DND-41 (cell line): ENCODE measurements around the gene SNCB.

Experiments
- EZH2 ChIP-seq: IDR thresholded peaks from 3 replicates; pipeline ENCODE4 v1.6.1; 2012; ENCODE audit warnings: borderline replicate concordance, low read depth, mild to moderate bottlenecking, moderate library complexity, low read length, inconsistent platforms; ENCODE audit not compliant: severe bottlenecking
- TF ChIP-seq, protein P1 (sequence below): IDR thresholded peaks from 2 replicates; pipeline ENCODE4 v1.5.1; 2012; ENCODE audit warnings: borderline replicate concordance, low read length, moderate library complexity, mild to moderate bottlenecking; ENCODE audit not compliant: poor library complexity, severe bottlenecking; ENCODE audit errors: extremely low read depth

DNA sequence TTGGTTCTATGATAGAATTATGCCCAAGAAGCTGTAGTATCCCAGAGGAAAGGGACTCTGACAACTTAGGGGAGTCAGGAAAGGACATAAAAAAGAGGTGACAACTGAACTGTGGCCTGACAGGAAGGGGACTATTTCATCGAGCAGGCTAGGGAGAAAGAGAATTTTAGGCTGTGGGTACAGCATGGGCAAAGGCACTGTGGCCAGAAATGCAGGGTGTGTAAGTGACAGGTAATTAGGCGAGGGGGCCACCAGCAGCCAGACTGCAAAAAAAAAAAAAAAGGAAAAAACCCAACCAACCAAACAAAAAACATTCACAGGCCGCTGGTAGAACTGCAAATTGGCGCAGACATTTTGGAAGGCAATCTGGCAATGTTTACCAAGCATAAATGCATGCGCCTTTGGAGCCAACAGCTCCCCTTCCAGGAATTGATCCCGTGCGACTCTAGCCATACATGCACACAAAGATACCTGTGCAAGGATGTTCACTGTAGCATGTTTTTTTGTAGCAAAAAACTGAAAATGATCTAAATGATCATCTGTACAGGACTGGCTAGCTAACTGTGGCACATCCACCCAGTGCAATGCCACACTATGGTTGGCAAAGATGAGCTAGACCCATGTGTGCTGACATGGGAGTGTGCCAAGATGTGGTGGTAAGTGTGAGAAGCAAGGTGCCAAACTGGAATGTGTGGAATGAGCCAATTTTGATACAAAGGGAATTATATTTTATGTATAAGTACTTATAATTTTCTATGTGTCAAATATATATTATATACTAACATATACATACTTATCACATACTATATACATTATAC is 1.3 kb upstream of the SNCB start:
- TF ChIP-seq, protein P1, sequence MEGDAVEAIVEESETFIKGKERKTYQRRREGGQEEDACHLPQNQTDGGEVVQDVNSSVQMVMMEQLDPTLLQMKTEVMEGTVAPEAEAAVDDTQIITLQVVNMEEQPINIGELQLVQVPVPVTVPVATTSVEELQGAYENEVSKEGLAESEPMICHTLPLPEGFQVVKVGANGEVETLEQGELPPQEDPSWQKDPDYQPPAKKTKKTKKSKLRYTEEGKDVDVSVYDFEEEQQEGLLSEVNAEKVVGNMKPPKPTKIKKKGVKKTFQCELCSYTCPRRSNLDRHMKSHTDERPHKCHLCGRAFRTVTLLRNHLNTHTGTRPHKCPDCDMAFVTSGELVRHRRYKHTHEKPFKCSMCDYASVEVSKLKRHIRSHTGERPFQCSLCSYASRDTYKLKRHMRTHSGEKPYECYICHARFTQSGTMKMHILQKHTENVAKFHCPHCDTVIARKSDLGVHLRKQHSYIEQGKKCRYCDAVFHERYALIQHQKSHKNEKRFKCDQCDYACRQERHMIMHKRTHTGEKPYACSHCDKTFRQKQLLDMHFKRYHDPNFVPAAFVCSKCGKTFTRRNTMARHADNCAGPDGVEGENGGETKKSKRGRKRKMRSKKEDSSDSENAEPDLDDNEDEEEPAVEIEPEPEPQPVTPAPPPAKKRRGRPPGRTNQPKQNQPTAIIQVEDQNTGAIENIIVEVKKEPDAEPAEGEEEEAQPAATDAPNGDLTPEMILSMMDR = no peak
- no peak for TF ChIP-seq EZH2
